Activated CD4-positive, alpha-beta T cell treated with anti-CD3 and anti-CD28 coated beads, Interleukin-2, amount 50 U/mL, for 1 hour (primary cell): ENCODE data around the gene PPP1R1B.
A peak's percentile ranks its signal among the peaks of the same experiment; 100 is the strongest.

ENCODE experiments used
- DNase-seq: peaks from one replicate; pipeline ENCODE4 v3.0.0-alpha.2; 2020

Gene PPP1R1B

DNA sequence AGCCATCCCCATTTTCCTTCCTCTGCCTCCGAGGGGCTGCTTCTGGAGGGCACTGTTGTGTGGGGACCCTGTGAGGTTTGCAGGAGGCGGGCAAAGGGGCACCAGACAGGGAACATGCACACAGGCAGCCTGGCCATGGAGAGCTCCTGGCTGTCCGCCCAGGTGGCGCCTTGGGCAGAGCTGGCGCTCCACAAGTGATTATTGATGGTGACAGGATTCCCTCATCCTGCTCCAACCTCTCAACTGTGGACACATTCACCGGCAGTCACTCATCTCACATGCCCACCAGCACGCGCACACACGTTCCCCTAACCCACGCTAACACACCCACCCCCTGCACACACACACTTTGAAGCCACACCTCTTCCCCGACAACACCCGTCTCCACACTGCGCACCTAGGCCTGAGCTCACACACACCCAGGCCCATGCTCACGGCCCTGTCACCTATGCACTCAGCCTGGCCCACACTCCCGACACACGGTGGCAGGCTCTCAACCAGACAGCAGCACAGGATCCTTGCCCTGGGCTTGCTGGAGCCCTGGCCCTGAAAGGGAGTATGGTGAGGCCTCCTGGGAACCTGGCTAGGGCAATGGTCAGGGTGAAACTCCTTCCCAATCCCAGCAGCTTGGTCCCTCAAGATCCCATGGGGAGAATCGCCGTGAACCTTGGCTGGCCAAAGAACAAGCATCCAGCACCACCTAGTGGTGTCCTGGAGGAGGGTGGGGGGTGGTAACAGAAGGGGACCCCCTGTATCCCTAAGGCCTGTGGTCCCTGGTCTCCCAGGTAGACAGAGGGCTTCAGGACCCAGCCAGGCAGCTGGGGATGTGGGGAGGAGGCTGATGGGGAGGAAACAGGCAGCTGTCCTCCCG is 45.1 kb downstream of the PPP1R1B start:
- no peak for DNase-seq

DNA sequence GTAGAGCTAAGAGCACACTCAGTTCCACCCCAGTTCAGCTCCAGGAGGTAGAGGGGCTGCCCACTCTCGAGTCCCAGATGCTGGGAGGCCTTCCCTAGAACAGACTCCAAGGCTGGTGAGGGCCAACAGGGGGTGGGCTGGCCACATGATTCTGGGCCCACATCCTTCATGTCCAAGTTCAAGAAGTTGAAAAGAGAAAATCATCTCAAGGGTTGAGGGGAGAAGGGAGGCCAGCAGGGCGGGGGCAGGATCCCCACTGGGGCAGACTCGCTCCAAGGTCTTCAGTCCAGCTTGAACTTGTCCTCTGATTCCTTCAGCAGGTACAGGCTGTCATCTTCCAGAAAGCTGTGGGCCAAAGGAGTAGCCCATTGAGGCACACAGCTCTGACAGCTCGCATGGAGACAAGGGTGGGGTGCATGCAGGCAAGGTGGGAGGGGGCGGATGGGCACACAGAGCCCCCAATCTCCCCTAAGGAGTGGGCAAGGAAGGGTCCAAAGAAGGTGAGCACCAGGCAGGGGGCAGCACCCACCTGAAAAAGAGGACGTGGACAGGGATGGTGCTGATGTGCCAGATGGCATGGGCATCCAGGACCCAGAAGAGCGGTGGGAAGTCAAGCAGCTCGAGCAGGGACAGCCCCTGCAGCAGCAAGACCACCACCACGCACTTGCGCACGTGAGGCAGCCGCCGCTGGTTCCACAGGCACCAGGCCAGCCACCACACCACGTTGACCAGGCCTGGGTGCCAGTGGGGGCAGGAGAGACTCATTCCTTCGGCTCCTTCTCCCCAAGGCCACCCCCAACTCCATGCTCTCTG is 46.0 kb downstream of the PPP1R1B start:
- no peak for DNase-seq

DNA sequence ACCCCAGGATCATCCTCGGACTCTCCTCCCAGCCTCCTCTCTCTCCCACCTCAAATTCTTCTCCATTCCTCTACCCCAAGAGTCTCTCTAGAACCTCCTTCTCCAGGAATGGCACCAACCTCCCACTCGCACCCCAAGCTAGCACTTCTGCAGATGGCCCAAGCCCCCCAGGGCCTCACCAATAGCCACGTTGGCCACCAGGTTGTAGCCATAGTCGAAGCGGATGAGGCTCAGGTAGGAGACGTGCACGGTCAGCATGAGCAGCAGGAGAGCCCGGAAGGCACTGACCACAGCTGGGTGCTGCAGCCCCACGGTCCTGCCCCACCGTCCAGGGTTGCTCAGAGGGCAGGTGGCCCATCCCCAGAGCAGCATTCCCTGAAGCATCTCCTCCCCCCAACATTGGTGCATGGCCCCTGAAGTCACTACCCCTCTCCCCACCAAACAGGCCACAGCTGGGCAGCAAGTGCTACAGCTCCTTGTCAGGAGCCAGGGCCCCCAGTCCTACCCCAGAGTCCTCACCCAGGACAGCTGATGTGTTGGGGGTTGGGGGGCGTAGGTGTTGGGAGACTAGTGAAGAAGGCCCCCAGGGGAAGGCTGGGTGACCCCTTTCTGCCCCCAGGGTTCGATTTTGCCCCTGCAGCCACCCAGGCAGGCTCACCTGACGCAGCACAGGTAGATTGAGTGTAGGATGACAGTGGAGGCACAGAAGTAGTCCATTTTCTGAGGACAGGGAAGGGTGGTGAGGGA is 46.8 kb downstream of the PPP1R1B start:
- no peak for DNase-seq

DNA sequence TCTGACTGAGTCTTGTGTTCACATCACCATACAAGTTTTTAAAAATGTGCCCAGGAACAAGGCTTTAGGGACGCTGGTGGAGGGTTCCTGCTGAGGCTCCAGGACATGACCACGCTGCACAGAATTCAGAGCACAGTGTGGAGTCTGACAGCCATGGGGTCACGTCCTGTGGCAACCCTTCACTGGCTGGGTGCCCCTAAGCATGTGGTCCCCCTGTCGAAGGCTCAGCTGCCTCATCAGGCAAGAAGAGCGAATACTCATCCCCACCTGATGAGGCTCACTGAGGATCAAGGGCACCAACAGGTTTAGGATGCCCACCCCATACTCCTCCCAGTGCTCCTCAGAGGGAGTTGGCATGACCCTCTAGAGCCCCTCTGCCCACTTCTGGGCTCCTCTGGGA is 47.4 kb downstream of the PPP1R1B start:
- DNase-seq = no peak

DNA sequence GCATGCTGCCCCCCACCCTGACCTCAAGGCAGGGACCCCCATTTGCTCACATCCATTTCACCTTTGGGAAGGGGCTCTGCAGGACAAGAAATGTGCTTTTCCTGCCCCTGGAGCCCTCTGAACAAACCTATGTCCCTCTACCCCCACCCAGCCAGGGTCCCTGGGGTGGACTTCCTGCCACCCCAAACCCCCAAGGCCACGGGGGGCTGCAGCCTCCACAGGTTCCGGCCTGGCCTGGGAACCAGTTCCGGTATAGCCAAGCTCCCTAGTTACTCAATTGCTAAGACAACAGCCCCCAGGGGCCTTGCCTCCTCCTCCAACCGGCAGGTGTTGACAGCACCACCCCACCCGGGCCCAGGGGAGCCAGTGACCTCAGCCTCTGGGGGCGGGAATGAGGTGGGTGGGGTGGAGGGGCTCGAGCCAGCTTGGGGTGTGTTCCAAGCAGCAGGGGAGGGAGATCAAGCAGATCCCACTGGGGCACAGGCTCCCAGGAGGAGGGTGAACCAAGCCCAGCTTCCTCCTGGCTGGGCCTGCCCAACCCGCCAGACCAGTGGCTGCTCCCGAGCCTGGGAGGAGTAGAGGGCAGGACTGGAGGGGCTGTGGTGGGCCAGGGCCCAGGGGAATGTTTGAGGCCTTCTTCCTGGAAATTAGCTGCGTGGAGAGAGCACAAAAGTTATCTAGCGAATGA is 48.1 kb downstream of the PPP1R1B start:
- DNase-seq = no peak

DNA sequence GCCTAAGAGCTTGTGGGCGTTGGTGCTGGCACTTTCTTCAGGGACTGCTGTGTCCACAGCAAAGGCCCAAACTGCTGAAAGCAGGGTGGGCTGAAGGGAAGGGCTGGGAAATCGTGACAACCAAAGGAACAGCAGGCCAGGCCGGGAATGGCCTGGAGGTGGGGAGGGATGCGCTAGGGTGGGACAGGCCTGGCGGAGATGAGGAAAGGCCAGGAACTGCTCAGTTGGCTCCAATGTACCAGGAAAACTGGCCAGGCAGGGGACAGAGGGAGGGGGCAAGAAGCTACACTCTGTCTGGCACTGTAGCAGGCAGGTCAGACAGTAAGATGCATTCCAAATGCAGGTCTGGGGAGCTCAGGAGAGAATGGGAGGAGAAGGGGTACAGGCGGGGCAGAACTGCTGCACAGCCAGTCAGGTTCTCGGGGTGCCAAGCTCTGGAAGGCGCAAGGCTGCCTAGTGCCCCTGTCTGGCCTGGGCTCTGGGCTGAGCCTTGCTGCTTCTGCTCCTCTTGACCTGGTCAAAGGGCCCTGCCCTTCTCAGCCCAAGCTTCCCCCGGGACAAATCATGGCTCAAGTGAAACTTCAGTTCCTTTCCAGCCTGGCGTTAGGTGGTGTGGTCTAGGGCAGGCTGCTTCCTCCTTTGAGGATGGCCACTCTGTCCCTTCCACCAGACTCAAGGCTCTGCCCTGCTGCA is 48.8 kb downstream of the PPP1R1B start:
- DNase-seq = no peak

DNA sequence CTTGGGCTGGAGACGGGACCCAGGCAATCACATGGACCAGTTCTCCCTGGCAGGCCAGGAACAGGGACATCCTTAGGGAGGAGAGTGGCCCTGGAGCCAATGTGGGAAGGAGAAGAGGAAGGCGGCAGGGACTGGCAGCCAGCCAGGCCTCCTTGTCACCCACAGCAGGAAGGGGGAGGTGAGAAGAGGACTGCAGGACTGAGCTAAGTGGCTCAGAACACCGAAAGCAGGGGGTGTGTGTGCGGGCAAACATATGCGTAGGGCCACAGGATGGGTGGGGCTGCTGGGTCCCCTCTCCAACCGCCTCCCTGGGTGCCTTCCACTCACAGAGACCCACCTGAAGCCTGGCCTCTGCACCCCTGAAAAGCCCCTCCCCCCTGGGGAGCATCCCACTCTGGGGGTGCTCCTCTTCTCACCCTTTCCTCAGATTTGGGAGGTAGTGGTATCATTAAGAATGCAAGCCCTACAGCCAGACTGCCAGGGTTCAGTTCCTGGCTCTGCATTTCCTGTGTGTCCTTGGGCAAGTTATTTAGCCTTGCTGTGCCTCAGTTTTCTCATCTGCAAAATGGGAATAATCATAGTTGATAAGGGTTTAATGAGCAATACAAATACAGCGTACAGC is 49.6 kb downstream of the PPP1R1B start:
- peak; percentile 27 for DNase-seq

DNA sequence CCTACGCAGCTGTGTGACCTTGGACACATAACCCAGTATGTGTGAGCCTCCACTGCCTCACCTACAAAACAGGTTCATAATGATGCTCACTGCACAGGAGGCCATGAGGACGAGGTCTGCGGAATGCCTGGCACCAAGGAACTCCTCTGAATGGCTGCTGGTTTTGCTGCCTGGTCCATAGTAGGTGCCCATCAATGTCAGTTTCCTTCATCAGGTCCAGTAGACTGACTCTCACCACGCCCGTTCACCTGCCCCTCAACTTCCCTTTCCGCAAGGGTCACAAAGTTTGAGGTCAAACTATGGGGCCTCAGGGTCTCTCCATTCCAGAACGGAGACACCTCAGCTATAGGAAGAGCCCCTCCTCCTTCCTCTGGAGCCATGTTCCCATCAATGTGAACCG is 50.3 kb downstream of the PPP1R1B start:
- no peak for DNase-seq

DNA sequence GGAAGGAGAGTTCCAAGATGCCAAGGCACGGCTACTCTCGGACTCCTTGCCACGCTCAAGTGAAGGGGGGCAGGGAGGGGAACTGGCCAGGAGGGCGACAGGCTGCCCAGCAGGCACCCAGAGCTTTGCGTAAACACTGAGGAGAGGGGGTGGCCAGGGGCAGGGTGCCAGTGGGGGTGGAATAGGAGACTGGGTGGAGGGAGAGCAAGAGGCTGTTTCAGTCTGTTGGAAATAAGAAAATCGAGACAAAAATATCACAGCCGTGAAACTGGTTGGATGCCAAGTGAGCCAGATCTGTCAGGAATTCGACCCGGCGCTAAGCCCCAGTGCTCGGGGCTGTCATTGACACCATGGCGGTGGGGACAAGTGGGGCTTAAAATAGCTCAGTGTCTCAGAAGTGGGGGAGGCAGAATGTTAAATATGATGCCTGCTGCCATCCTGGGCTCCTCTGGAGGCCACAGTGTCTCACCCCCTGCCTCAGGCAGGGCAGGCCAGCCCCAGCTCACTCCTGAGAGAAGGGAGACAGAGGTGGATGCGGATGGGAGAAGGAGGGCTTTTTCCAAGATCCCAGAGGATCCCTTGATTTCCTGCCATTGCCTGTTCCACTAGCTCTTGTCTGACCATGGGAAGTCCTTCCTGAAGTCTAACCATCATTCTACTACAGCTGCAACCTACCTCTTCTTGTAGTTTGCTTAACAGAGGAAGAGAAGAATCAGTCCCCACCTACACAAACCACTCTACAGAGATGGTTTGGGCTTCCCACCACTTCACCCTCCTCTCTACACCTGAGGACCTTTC is 51.0 kb downstream of the PPP1R1B start:
- no peak for DNase-seq

DNA sequence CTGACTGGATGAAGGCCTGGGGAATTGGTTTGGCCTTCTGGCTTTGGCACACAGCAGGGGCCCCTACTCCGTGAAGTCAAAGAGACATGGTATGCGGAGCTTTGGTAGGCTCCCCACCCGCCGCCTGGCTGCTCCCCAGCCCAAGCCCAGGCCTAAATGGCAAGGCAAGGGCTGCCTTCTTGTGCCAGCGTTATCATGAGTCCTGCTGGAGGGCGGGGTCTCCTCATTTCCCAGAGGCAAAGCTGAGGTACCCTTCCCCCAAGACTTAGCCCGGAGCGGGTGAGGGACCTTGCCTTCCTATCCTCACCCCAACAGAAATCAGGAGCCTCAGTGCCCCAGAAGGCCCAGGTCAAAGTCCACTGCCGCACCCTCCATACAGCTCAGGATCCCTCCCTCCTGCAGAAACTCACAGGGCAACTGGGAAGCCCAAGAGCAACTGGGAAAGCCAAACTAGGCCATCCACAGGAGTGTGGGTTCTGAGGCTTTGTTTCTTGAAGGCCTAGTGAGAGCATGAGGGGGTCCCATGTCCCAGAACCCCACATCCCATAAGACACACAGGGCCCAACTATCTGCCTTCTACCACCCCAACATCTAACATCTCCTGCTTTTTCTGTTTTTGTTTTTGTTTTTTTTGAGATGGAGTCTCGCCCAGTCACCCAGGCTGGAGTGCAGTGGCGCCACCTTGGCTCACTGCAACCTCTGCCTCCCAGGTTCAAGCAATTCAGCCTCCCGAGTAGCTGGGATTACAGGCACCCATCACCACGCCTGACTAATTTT is 51.8 kb downstream of the PPP1R1B start:
- no peak for DNase-seq

DNA sequence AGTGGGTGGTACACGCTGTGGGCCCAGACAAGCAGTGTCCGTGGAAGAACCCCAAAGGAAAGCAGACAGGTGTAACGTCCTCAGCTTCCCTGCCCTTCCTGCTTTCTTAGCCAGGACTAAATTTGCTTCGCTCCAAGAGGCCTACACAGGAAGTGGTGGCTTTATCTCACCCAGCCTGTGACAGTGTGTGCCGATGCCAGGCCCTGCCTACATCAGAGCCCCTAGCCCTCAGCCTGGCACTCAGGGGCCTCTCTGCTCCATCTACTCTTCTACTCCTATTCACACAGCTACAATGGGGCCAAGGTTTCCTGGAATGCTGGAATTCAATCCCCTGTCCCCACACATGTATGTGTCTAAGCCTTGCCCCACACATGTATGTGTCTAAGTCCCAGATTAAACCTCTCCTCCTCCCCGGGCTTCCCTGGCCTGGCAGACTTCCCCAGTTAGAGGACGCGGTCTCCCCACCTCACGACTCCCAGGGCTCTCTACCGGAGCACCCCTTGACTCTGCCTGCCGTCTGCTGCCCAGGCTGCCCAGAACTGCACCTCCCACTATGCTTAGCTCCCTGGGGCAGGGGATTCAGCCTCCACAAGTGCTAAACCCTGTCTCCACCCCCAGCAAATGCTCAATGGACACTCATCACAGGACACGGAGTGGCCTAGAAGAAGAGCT is 52.9 kb downstream of the PPP1R1B start:
- no peak for DNase-seq

DNA sequence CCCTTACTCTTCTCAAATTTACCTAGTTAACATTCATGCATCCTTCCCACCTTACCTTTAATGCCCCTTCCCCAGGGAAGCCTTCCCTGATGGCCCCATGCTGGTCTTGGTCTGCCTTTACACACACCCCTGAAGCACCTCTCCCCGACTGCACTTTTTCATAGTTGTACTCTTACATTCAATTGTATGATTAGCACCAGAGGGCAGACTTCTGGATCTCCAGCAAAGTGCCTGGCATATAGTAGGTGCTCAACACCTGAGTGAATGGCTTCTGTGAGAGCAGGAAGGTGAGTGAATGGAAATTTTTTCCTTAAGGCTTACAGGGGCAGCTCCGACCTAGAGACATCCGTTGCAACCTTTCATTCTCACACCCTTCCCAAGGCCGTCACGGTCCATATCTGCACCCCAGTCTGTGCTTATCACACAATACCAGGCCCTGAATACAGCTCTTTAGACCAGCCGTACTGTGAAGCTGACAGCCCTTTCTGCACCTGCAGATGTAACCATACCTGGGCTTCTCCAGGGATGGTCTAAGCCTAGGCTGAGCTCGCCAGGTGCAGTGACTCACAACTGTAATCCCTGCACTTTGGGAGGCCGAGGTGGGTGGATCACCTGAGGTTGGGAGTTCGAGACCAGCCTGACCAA is 56.7 kb downstream of the PPP1R1B start:
- DNase-seq = no peak

DNA sequence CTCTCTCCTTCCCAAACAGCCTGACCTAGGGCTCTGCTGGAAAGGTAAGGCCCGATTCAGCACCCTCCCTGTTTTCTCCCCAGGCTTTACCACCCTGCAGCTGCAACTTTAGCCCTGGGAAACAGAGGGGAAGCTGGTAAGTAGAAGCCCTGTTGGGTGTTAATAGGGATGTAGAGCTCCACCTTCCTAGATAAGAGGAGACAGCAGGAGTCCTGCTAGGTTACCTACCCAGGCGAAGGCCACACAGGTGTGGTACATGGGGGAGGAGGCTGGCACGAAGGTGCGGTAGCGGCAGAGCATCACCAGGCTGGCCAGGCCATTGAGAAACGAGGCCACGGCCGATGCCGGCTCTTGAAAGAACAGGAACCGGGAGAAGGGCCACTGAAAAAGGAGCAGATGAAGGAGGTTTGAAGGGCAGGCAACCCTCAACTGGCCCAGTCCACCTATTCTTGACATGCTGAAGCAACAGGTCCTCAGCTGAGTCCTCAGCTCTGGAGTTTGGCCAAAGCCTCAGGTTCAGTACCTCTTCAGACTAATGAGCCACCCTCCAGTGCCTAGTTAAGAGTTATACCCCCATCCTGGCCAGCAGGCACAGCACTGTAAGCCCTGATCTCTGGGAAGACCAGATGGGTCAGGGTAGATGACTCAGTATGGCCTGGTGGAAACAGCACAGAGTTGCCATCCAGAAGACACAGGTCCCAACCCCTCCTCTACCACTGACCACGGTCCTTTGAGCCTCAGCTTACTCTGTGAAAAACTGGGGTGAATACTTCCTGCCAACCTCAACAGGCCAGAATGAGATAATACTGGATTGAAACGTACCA is 57.8 kb downstream of the PPP1R1B start:
- DNase-seq = no peak
